Stimulated activated CD8-positive, alpha-beta memory T cell treated with anti-CD3 and anti-CD28 coated beads, Interleukin-7, amount 100 ng/mL, for 4 hours (primary cell): Measurements from ENCODE around the gene PGBD1.
A peak's percentile ranks its signal among the peaks of the same experiment; 100 is the strongest.

Experiments
- DNase-seq, 2 donors: peaks; one replicate each; pipeline ENCODE4 v3.0.0-alpha.2; 2020; ENCODE audit warnings: low read depth in 2 of 2

The PGBD1 gene

DNA sequence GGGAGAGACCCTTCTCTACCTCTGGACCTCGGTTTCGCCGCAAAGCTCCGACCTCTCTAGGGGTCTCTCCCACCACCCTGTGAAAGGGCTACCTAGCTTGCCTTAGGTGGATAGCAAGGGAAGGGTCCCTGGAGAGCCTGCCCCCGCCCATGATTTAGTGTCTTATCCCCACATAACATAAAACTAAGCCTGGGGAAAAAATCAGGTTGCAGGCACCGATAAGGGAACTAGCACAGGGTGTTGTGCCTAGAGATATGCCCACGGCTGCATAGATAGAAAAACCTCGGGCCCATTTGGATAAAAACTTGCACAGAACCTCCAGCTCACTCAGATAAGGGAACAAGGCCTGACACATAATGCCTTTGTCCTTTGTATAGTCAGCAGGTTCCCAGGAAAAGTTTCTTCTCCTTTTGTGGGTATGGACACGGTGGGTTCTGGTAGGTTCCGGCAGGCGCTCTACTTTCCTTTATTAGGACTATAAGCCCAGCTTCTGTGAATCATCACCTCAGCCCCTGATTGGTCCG, 53.7 kb downstream of the PGBD1 start:
- no peak for DNase-seq

GRCh38 chr6:28335564-28336283, 54.4 kb downstream of the PGBD1 start, which contains the start of gene ZSCAN31:
Gene ZSCAN31, minus strand, starts transcription at chr6:28336148. Its CDS starts 6,465 bp downstream, at chr6:28329683.
- DNase-seq: peak; percentile 76 to 87

DNA sequence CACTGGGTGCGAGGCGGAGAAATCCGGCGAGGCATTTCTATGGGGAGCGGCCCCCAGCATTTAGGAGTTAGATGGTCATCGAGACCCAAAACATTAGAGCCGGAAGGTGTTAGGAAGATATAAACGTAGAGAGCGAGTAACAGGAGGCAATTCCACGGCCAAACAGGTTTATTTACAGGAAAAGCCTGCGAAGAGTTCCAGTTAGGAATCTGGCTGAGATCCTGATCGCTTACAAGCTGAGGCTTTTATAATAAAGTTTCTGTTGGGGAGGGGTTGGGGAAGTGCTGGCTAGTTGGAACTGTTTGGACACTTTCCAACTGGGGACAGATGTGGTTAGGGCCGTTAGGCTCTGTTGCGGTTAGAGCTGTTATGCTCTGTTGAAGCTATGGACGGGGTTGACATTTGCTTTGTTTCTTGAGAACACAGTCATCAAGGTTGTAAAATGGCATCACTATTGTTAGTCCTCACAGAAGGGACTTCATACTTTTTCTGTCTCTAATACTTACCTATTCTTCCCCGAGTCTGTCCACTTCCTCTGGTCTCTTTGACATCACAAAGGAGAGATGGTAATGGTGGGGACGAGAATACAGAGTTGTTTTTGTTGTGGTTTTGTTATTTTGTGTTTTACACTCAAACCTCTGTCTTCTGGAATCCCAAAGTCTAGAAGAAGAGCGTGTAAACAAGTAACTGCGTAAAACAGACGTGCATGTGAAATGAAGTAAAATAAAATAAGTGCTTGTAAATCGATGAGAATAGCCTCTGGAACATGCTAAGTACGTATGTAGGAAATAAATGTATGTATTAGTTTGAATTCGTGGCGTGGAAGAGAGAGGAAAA, 55.1 kb downstream of the PGBD1 start:
- DNase-seq: peak in 1 of 2 donors; percentile 7

DNA sequence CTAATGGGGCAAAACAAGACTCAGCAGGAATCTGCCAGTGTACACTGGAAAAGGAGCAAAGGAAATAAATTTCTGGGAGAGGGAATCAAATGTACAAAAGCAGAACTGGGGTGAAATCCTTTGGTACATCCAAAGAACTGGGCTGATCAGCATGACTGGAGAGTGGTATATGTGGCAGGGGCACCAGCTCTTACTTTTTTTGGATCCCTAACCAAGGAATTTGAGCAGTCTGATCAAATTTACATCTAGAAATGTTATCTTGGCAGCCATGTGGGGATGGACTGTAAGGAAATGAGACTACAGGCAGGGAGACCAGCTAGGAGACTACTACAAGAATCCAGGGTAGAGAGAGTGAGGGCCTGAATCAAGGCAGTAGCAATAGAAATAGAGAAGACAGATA, 55.7 kb downstream of the PGBD1 start:
- no peak for DNase-seq

DNA sequence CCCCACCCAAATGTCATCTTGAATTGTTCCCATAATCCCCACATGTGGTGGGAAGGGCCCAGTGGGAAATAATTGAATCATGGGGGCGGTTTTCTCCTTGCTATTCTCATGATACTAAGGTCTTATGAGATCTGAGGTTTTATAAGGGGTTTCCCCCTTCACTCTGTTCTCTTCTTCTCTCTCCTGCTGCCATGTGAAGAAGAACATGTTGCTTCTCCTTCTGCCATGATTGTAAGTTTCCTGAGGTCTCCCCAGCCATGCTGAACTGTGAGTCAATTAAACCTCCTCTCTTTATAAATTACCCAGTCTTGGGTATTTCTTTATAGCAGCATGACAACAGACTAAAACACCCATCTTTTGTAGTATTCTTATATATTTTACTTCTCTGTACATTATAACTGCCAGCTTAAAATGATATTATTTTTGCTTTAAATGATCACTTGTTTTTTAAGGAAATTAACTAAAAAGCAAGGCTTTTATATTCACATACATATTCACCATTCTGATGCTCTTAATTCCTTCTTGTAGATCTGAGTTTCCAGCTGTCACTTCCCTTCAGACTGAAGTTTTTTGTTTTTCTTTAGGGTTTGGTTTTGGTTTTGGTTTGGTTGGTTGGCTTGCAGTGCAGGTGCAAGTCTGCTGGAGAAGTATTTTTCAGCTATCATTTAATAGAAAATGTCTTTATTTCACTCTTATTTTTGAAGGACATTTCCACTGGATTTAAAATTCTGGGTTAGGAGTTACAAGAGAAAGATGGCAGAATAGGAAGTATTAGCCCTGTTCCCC, 59.1 kb downstream of the PGBD1 start:
- DNase-seq: no peak

DNA sequence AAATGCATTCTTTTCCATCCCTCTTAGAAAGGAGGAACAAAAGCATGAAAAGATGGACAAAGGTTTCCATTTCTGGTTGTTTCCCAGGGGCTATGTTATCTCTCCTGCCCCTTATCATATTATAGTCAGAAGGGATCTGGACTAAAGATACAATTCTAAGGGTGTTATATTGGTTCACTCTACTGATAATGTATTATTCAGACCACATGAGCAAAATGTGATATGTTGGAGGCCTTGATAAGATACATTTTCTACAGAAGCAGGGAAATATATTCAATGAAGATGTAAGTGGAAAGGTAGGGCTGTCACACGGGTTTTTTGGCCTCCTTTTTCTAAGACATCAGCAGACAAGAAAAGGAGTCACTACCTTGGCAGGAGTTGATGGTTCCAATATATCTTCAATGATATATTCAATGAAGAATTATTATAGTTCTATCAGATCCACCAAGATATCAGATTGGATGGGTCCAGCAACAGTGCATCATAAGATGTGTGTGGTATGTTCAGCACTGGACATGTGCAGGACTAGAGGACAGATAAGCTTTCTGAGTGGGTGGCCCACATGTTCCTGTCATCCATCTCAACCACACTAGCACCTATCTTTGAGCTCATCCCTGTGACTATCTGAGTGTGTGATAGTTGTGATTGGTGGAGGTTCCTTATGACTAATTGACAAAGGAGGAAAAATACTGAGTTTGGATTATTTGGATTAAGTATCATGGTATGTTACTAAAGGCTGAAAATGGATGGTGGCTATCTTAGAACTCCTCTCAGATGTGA, 62.7 kb downstream of the PGBD1 start:
- DNase-seq: no peak

DNA sequence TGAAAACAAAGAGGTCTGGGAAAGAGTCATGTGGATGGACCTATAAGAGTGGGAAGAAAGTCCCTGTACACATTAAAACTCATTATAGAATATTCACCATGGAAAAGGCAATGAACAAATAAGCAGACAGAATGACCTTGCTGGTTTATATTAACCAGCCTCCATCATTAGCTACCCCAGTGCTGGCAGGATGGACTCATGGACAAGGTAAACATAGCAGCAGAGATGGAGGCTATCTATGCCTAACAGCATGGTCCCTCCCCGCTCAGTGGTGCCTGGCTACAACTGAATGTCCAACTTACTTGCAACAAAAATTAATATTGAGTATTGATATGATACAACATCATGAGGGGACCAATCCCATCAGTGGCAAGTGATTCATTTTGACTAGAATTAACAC, 63.8 kb downstream of the PGBD1 start:
- no peak for DNase-seq

DNA sequence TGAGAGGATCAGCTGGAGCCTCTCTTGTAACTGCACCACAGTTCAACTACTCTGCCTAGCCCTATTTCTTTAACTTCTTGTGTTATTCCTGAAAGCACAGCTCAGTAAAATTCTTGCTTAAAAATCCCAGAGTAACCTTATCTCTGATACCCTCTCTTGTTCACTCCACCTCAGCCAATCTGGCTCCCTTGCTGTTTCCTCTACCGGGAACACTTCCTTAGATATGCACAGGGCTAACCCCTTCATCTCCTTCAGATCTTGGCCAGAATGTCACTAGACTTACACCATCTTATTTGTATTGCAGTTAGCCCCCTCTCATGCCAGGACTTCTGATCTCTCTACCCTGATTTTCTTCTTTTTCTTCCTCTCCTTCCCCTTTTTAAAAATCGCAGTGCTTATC, 65.7 kb downstream of the PGBD1 start:
- no peak for DNase-seq

GRCh38 chr6:28349344-28349891, 68.0 kb downstream of the PGBD1 start:
- no peak for DNase-seq

- peak; percentile 80 to 82 for DNase-seq
These were observed 68.7 kb downstream of the PGBD1 start, which contains the start of gene ZKSCAN3 for GRCh38 chr6:28349892-28350737. Gene ZKSCAN3, plus strand, starts transcription at chr6:28349947. Its CDS starts 9,640 bp downstream, at chr6:28359587.

- DNase-seq: no peak
These were observed 69.7 kb downstream of the PGBD1 start for GRCh38 chr6:28351087-28351486.

DNA sequence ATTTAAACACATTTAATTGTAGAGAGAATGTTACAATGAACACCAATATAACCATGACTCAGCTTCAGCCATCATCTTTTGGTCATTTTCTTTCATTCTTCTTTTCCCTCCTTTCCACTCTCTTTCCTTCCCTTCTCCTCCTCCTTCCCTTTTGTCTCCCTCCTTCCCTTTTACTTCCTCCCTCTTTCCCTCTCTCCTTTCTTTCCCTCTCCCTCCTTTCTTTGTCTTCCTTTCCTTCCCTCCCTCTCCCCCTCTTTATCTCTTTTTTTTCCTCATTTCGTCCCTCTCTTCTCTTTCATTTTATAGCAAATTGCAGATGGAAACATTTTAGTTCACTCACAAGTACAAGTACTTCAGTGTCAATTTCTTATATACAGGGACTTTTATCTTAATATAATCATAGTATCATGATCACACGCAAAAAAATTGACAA, 70.1 kb downstream of the PGBD1 start:
- no peak for DNase-seq
